ENCODE measurements around the gene DONSON. TPM values are rescaled to one million over a fixed set of nuclear protein-coding genes. Genes with fewer than 3 reads are reported as not detected.
A peak's percentile ranks its signal among the peaks of the same experiment; 100 is the strongest.

Gene DONSON
- total RNA-seq, 1 donor from 2014 or later = 41.7 TPM

GRCh38 chr21:33543505-33544129, 44.9 kb downstream of the DONSON start:
- peak; percentile 72 for DNase-seq (ENCODE audit: low spot score)
- Mint-ChIP-seq H3K27ac (peak overlapping the region; percentile 100), H3K4me3 (ENCODE audit: low read depth) (peak overlapping the region; percentile 95), H3K4me1 (ENCODE audit: low read depth) (peaks cover 31% of the 10 kb centered on the region), H3K9me3 (no peaks in the 10 kb centered on the region), H3K27me3 (ENCODE audit: low read depth) (no peaks in the 10 kb centered on the region), H3K36me3 (ENCODE audit: low read depth) (peaks cover 57% of the 10 kb centered on the region)
- intact Hi-C loops (cut with micrococcal nuclease) = loop anchor here (1.0 to 5.0 kb wide), 4 partner anchors 23 to 316 kb away; partner anchors contain the start of genes DNAJC28, DONSON and IFNAR2

- Mint-ChIP-seq H3K27me3 (ENCODE audit: low read depth) (no peaks in the 10 kb centered on the region), H3K27ac (peak within 1 kb of the TSS; percentile 100), H3K4me3 (ENCODE audit: low read depth) (peak within 1 kb of the TSS; percentile 95), H3K9me3 (no peaks in the 10 kb centered on the region), H3K4me1 (ENCODE audit: low read depth) (peaks cover 31% of the 10 kb centered on the region), H3K36me3 (ENCODE audit: low read depth) (peaks cover 56% of the 10 kb centered on the region)
- intact Hi-C loops (cut with micrococcal nuclease) = loop anchor here (1.0 to 5.0 kb wide), 7 partner anchors 24 to 771 kb away; partner anchors contain the start of genes CRYZL1, DNAJC28, DONSON and IFNAR2
- DNase-seq (ENCODE audit: low spot score) = peak; percentile 98
Observed at GRCh38 chr21:33542640-33543504, 45.6 kb downstream of the DONSON start, which contains the start of gene SON. SON (plus strand) TSS chr21:33543038; CDS start chr21:33543093, 55 bp downstream.

DNA sequence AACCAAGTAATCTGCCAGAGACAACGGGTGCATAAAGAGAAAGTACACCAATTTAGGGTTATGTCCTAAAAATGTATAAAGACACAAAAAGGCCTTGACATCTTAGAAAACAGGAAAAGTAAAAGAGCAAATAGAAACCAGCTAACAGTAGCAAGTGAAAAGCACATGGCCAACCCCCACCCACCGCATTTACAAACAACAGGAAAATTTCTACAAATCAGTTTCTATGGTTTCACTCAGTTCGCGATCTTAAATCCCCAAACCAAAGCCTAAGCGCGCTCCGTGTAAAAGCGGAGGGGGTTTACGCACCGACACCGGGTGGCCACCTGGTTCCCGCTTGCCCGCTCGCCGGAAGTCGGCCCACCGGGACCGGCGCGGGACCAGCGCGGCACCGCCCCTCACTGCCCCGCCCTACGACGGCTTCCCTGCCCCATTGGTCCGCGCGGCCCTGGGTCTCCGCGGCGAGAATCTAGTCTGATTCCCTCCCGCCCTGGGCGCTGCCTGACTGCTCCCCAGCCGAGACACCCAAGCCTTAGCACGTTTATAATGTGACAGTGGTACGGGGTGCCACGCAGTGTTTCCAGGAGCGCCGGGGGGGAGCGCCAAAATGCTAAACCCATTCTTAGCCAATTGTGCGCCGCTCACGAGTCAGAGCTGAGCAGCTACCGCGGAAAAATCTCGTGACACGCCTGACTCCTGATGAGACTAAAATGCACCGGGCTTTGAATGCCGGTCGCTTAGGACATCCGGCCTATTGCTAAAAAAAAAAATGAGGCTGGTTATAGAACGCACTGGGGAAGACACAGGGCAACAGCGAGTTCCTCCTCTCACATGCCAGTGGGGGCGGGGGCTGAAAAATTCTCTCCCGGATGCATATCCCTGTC, 46.5 kb downstream of the DONSON start, which contains the start of gene GART:
Gene GART, minus strand, starts transcription at position 362 of the 884 bp plus-strand sequence. CDS start 2,802 bp downstream, outside the sequence.
- no peaks in the 10 kb centered on the region for H3K27me3 Mint-ChIP-seq (ENCODE audit: low read depth)
- peak within 1 kb of the TSS; percentile 95 for H3K4me3 Mint-ChIP-seq (ENCODE audit: low read depth)
- peaks cover 59% of the 10 kb centered on the region for H3K36me3 Mint-ChIP-seq (ENCODE audit: low read depth)
- H3K9me3 Mint-ChIP-seq = peaks cover 5% of the 10 kb centered on the region
- H3K27ac Mint-ChIP-seq = peak within 1 kb of the TSS; percentile 100
- peak; percentile 80 for DNase-seq (ENCODE audit: low spot score)
- peaks cover 36% of the 10 kb centered on the region for H3K4me1 Mint-ChIP-seq (ENCODE audit: low read depth)
- intact Hi-C loops (cut with micrococcal nuclease) = loop anchor here (1.0 to 5.0 kb wide), 6 partner anchors 25 to 770 kb away; partner anchors contain the start of genes CRYZL1, DNAJC28 and IFNAR2

- Mint-ChIP-seq H3K9me3 (peaks cover 5% of the 10 kb centered on the region), H3K4me3 (ENCODE audit: low read depth) (peak overlapping the region; percentile 95), H3K27ac (peak overlapping the region; percentile 100), H3K4me1 (ENCODE audit: low read depth) (peaks cover 36% of the 10 kb centered on the region), H3K27me3 (ENCODE audit: low read depth) (no peaks in the 10 kb centered on the region), H3K36me3 (ENCODE audit: low read depth) (peaks cover 63% of the 10 kb centered on the region)
- intact Hi-C loops (cut with micrococcal nuclease) = loop anchor here (5.0 kb wide), 1 partner anchor 314 kb away; the partner anchor contains the start of gene IFNAR2
- no peak for DNase-seq (ENCODE audit: low spot score)
Observed at GRCh38 chr21:33541105-33541711, 47.3 kb downstream of the DONSON start.

- Mint-ChIP-seq H3K4me1 (ENCODE audit: low read depth) (peaks cover 31% of the 10 kb centered on the region), H3K27me3 (ENCODE audit: low read depth) (no peaks in the 10 kb centered on the region), H3K4me3 (ENCODE audit: low read depth) (peak overlapping the region; percentile 95), H3K36me3 (ENCODE audit: low read depth) (peaks cover 63% of the 10 kb centered on the region), H3K9me3 (peaks cover 5% of the 10 kb centered on the region), H3K27ac (peak overlapping the region; percentile 100)
- intact Hi-C loops (cut with micrococcal nuclease) = loop anchor here (5.0 kb wide), 1 partner anchor 313 kb away; the partner anchor contains the start of gene IFNAR2
- DNase-seq (ENCODE audit: low spot score) = no peak
Observed at GRCh38 chr21:33540711-33541104, 47.8 kb downstream of the DONSON start.

DNA sequence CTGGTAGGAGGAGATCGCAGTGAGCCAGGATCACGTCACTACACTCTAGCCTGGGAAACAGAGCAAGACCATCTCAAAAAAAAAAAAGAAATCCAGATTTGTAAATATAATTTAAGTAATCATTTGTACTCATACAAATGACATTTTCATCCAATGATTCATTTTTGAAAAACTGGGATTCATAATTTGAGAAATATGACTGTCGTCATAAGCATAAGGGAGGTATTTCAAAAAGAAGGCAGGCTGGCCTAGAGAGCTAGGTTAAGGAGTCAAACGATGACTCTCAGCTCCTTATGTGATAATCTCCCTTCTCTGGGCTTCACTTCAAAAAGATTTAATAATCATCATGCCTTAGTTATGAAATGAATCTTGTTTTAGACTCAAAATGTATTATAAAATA, 48.9 kb downstream of the DONSON start:
- Mint-ChIP-seq H3K4me1 (ENCODE audit: low read depth) (peaks cover 23% of the 10 kb centered on the region), H3K4me3 (ENCODE audit: low read depth) (no peak overlapping the region), H3K9me3 (peaks cover 5% of the 10 kb centered on the region), H3K27ac (no peak overlapping the region), H3K36me3 (ENCODE audit: low read depth) (peaks cover 69% of the 10 kb centered on the region), H3K27me3 (ENCODE audit: low read depth) (no peaks in the 10 kb centered on the region)
- intact Hi-C loops (cut with micrococcal nuclease) = loop anchor here (5.0 kb wide), 1 partner anchor 312 kb away; the partner anchor contains the start of gene IFNAR2
- no peak for DNase-seq (ENCODE audit: low spot score)

DNA sequence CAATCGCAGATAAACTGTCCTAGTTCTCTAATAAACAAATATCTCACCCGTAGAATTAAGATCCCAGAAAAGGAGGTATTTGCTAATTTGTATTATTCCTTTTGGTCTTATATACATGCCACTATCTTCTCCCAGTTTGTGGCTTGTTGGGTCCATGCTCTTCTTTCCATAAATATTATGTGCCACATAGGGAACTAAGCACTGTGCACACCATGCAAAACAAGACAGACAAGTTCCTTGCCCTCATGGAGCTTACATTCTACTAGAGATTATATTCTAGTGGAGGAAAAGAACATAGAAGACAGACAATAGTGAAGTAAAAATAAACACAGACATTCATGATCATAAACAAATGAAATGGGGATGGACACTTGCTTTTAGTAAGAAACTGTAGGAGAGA, 51.3 kb downstream of the DONSON start:
- Mint-ChIP-seq H3K4me3 (ENCODE audit: low read depth) (no peak overlapping the region), H3K36me3 (ENCODE audit: low read depth) (peaks cover 73% of the 10 kb centered on the region)

GRCh38 chr21:33531007-33531406, 57.5 kb downstream of the DONSON start:
- Mint-ChIP-seq H3K27ac (no peak overlapping the region), H3K27me3 (ENCODE audit: low read depth) (no peaks in the 10 kb centered on the region), H3K4me1 (ENCODE audit: low read depth) (peaks cover 2% of the 10 kb centered on the region), H3K9me3 (no peaks in the 10 kb centered on the region), H3K4me3 (ENCODE audit: low read depth) (no peak overlapping the region), H3K36me3 (ENCODE audit: low read depth) (peaks cover 77% of the 10 kb centered on the region)
- intact Hi-C loops (cut with micrococcal nuclease) = no loop called here
- no peak for DNase-seq (ENCODE audit: low spot score)

More for the DNA sequence above, 51.3 kb downstream of the DONSON start:
- Mint-ChIP-seq H3K9me3 (peaks cover 5% of the 10 kb centered on the region), H3K4me1 (ENCODE audit: low read depth) (peaks cover 20% of the 10 kb centered on the region), H3K27ac (peak overlapping the region; percentile 15), H3K27me3 (ENCODE audit: low read depth) (no peaks in the 10 kb centered on the region)
- no peak for DNase-seq (ENCODE audit: low spot score)
- intact Hi-C loops (cut with micrococcal nuclease) = no loop called here

Other genes with a start within 250 kb of the DONSON start
- 14.5 and 16.2 TPM in 2 replicates for gene IFNGR2, start 185.3 kb downstream of the DONSON start, total RNA-seq
- 16.5 and 18.7 TPM in 2 replicates for gene TMEM50B, start 108.7 kb downstream of the DONSON start, total RNA-seq
- gene DNAJC28, start 97.0 kb downstream of the DONSON start, total RNA-seq = 0.16 and 0.37 TPM in 2 replicates
- 197 and 199 TPM in 2 replicates for gene GART, start 46.6 kb downstream of the DONSON start, total RNA-seq
- 345 and 376 TPM in 2 replicates for gene SON, start 45.6 kb downstream of the DONSON start, total RNA-seq
- 30.4 and 36.5 TPM in 2 replicates for gene CRYZL1, start 53.1 kb upstream of the DONSON start, total RNA-seq
- 5.9 and 7.9 TPM in 2 replicates for gene ITSN1, start 53.8 kb upstream of the DONSON start, total RNA-seq

All from activated T-helper 2 cell treated with anti-CD3 and anti-CD28 coated beads, Interferon-gamma antibody, Interleukin-2, Interleukin-4, amounts not matched to agents 10 μg/mL and 5 μg/mL and 100 μg/mL, durations not matched to agents 14 hours and 24 hours and 36 hours (primary cell).